HG03520 (cell line): ENCODE data around the gene SMR3B.

Experiments
- ATAC-seq: cut with Tn5 transposase; IDR thresholded peaks from one replicate; pipeline ENCODE4 v1.9.1; 2021; ENCODE audit warnings: mild to moderate bottlenecking, moderate library complexity; ENCODE audit not compliant: unreplicated experiment

The SMR3B gene

GRCh38 chr4:70382691-70383181 is at the start of gene SMR3B:
TSS of gene SMR3B (plus strand) at chr4:70383131. CDS start at chr4:70384511, 1,380 bp downstream.
- ATAC-seq: no peak

GRCh38 chr4:70334681-70335080 is 48.2 kb upstream of the SMR3B start, which contains the start of gene CABS1:
TSS of gene CABS1 (plus strand) at chr4:70334981. CDS start at chr4:70335040, 59 bp downstream.
- ATAC-seq: no peak

- ATAC-seq: no peak
Measured at GRCh38 chr4:70336043-70336442, 46.9 kb upstream of the SMR3B start.

- no peak for ATAC-seq
Measured at GRCh38 chr4:70337886-70338420, 45.0 kb upstream of the SMR3B start.

- ATAC-seq: no peak
Measured at GRCh38 chr4:70356185-70356584, 26.7 kb upstream of the SMR3B start.

- no peak for ATAC-seq
Measured at GRCh38 chr4:70359115-70359661, 23.7 kb upstream of the SMR3B start.

- ATAC-seq: no peak
Measured at GRCh38 chr4:70360460-70360859, 22.5 kb upstream of the SMR3B start, which contains the start of gene SMR3A. TSS of gene SMR3A (plus strand) at chr4:70360760. CDS start at chr4:70362116, 1,356 bp downstream.

GRCh38 chr4:70364002-70364401 is 18.9 kb upstream of the SMR3B start:
- ATAC-seq: no peak

- no peak for ATAC-seq
Measured at GRCh38 chr4:70365479-70365878, 17.5 kb upstream of the SMR3B start.

GRCh38 chr4:70367813-70368212 is 15.1 kb upstream of the SMR3B start:
- ATAC-seq: no peak

GRCh38 chr4:70371987-70372386 is 10.9 kb upstream of the SMR3B start:
- ATAC-seq: no peak

GRCh38 chr4:70372760-70373159 is 10.2 kb upstream of the SMR3B start:
- ATAC-seq: peak; percentile 51

- ATAC-seq: no peak
Measured at GRCh38 chr4:70380578-70380977, 2.4 kb upstream of the SMR3B start.

- ATAC-seq: peak; percentile 71
Measured at GRCh38 chr4:70392057-70392776, 9.3 kb downstream of the SMR3B start.

GRCh38 chr4:70397580-70397979 is 14.6 kb downstream of the SMR3B start, which contains the start of gene OPRPN:
TSS of gene OPRPN (plus strand) at chr4:70397940. CDS start at chr4:70399286, 1,346 bp downstream.
- ATAC-seq: no peak

- no peak for ATAC-seq
Measured at GRCh38 chr4:70399319-70399718, 16.4 kb downstream of the SMR3B start.

- peak; percentile 44 for ATAC-seq
Measured at GRCh38 chr4:70402762-70403161, 19.8 kb downstream of the SMR3B start.

- ATAC-seq: peak; percentile 65
Measured at GRCh38 chr4:70405765-70406164, 22.8 kb downstream of the SMR3B start.

- ATAC-seq: no peak
Measured at GRCh38 chr4:70425306-70425705, 42.4 kb downstream of the SMR3B start.

- no peak for ATAC-seq
Measured at GRCh38 chr4:70426789-70427188, 43.9 kb downstream of the SMR3B start.

- ATAC-seq: no peak
Measured at GRCh38 chr4:70437197-70437596, 54.3 kb downstream of the SMR3B start.
